Astrocyte of the spinal cord (primary cell): Measurements from ENCODE around the gene PSG3.
"Not testable (repeated sequence)": the region's sequence is repeated elsewhere in the genome, so short reads cannot be mapped to it uniquely, and the experiment has no call there.

Experiments
- DNase-seq: peaks from one replicate; pipeline ENCODE4 v3.0.0; 2011; ENCODE audit warnings: low read depth, low spot score
- H3K4me3 ChIP-seq: 2 replicates; pipeline ENCODE4 v1.5.1; 2011; ENCODE audit warnings: low read depth, mild to moderate bottlenecking, low read length, moderate library complexity
- in situ Hi-C: cut with HindIII; loops from 2 replicates; pipeline ENCODE4 v1.10.0; 2017; ENCODE audit warnings: low sequenced_read_pairs
- TF ChIP-seq, protein P1 (sequence below): IDR thresholded peaks from 2 replicates; pipeline ENCODE4 v1.5.1; 2012; ENCODE audit warnings: low read depth, mild to moderate bottlenecking, low read length, inconsistent platforms

Gene PSG3

GRCh38 chr19:42695811-42696503 lies 44.3 kb downstream of the PSG3 start:
- no peak overlapping the region for H3K4me3 ChIP-seq
- in situ Hi-C loops = no loop called here
- TF ChIP-seq, protein P1, sequence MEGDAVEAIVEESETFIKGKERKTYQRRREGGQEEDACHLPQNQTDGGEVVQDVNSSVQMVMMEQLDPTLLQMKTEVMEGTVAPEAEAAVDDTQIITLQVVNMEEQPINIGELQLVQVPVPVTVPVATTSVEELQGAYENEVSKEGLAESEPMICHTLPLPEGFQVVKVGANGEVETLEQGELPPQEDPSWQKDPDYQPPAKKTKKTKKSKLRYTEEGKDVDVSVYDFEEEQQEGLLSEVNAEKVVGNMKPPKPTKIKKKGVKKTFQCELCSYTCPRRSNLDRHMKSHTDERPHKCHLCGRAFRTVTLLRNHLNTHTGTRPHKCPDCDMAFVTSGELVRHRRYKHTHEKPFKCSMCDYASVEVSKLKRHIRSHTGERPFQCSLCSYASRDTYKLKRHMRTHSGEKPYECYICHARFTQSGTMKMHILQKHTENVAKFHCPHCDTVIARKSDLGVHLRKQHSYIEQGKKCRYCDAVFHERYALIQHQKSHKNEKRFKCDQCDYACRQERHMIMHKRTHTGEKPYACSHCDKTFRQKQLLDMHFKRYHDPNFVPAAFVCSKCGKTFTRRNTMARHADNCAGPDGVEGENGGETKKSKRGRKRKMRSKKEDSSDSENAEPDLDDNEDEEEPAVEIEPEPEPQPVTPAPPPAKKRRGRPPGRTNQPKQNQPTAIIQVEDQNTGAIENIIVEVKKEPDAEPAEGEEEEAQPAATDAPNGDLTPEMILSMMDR = no peak
- no peak for DNase-seq

GRCh38 chr19:42693760-42694350 lies 46.4 kb downstream of the PSG3 start:
- peak; percentile 36 for DNase-seq
- TF ChIP-seq, protein P1 = peak; percentile 73
- H3K4me3 ChIP-seq = no peak overlapping the region
- in situ Hi-C loops = no loop called here

DNA sequence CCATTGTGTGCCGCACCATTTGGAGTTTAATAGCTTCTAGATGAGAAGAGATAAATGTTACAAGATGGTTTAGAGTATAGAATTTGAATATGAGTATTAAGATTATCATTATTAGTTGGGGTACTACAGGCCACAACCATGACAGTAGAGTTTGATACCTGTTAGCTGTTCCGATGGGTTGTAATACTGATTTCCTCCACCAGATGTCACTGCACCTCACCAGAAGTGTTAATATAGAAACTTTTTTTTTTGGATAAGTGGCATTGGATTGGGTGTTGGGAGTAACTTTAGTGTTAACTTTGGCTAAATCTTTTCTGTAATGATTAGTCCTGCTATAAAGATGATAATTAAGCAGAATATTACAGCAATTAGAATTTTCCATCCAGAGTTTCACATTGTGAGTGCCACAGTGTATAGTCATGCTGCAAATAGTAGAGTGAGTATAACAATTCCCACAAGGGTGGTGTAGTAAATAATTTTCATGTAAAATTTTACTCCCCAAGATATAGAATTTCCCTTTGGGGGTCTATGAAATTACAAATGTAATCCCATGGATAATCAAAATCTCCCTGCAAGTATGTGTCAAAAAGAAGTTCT lies 56.3 kb downstream of the PSG3 start:
- H3K4me3 ChIP-seq = no peak overlapping the region
- DNase-seq = peak; percentile 20
- in situ Hi-C loops = no loop called here
- TF ChIP-seq, protein P1 = peak; percentile 66

DNA sequence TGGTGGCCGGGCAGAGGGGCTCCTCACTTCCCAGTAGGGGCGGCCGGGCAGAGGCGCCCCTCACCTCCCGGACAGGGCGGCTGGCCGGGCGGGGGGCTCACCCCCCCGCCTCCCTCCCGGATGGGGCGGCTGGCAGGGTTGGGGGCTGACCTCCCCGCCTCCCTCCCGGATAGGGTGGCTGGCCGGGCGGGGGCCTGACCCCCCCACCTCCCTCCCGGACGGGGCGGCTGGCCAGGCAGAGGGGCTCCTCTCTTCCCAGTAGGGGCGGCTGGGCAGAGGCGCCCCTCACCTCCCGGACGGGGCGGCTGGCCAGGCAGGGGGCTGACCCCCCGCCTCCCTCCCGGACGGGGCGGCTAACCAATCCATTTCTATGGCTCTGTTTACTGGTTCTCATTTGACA lies 64.0 kb downstream of the PSG3 start:
- DNase-seq, in situ Hi-C loops, H3K4me3 ChIP-seq: not testable (repeated sequence)

DNA sequence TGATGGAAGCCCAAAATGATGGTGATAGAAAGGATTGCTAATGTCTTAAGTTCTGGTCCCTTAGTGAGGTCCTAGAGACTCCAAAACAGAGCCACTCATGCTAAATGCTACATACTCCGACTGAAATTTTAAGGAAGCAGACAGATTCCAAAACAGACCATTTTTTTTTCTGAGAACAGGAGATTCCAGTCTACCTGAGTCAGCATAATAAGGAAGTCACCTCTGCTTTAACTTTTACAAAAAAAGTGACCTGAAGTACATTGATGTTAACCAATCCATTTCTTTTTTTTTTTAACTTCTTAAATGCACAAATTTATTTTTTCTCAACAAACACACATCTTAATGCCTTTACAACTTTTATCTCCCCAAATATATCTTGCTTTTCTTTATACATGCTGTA lies 65.7 kb downstream of the PSG3 start:
- in situ Hi-C loops, H3K4me3 ChIP-seq, DNase-seq: not testable (repeated sequence)
